ENCODE results near the gene ZFYVE21.

Gene ZFYVE21

DNA sequence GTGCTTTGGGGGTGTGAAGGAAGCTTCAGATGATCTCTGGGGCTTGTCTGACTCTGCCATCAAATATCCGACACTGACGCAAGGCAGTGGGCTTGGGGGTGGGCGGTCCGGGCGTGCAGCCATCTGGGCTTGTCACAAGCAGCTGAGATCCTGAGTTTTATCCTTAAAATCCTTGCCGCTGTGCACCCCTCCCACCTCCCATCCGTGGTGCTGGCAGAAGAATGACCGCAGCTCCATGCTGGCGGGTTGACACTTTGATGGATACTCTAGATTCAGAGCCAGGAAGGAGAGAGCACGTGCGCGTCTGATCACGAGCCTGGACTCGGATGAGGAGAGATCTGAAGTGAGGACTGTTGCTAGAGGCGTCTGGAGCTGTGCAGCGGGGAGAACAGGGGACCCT, 3.0 kb downstream of the ZFYVE21 start:
- TF ChIP-seq GATA3 (IDR thresholded peaks at IDR 0.05; ENCODE audit: low read depth, low read length) (no peak), GATA2 (IDR thresholded peaks at IDR 0.05; ENCODE audit: low read depth, low read length) (no peak)

DNA sequence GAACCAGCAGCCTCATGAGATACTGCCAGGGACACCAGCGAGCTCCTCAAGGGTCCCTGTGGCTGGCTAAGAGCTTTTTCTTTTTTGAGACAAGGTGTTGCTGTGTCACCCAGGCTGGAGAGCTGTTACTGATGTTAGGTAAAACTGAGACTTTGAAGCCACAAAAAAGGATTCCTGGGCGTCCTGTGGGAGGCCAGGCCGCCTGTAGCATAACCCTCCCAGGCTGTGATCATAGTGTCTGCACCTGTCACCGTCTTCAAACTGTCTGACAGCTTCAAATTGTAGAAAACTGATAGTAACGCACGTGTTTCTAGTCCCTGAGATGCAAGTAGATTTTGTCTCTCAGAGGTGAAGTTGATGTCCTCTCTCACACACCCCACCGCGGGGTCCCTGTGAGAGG, 4.1 kb downstream of the ZFYVE21 start:
- no peak for TF ChIP-seq GATA3 (IDR thresholded peaks at IDR 0.05; ENCODE audit: low read depth, low read length)
- TF ChIP-seq GATA2 (IDR thresholded peaks at IDR 0.05; ENCODE audit: low read depth, low read length), result no peak

DNA sequence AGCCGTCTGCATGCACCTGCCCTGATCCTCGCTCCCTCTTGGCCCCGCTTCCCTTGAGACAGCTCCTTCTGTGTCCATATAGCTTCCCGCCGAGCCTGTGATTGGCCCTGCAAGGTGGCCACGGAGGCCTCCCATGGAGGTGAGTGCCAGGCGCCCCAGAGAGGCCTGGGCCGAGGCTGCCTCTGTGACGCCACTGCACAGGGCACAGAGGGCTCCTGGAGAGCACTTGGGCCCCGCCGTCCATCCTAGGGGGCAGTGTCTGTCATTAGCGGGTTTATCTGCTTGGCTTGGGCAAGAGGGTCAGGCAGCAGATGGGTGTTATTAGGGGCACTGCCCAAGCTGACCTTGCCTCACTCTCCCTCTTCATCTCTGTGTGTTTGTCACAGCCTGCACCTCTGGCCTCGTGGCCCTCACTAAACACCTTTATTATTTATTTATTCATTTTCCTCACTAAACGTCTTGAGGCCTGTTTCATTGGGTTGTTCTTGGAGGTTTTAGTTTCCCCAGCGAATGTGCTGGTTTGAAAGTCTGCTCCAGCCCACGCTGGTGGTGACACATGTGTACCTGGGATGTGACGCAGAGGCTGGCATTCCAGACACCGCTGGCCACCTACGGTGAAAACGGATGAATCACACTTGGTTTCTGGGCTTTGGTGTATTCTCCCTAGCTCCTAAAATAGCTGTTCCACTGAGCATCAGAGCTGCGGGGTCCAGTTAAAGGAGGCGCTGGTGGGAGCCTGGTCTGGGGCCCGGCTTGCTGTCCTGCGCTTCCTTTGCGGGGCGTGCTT, 5.9 kb downstream of the ZFYVE21 start:
- TF ChIP-seq GATA2 (IDR thresholded peaks at IDR 0.05; ENCODE audit: low read depth, low read length), result no peak
- no peak for TF ChIP-seq GATA3 (IDR thresholded peaks at IDR 0.05; ENCODE audit: low read depth, low read length)

DNA sequence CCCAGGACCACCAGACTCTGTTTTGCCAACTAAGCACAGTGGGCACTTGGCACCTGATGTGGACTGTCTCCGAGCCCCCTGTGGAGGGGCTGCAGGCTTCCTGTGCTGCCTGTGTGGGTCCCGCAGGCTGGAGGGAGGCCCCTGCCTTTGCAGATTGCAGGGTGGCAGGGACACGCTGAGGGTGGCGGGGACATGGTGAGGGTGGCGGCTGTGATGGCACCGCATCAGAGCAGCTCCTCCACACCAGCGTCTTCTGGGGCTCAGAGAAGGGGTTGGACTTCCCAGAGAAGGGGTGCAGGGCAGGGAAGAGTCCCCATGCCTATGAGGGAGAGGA, 8.1 kb downstream of the ZFYVE21 start:
- no peak for TF ChIP-seq GATA3 (IDR thresholded peaks at IDR 0.05; ENCODE audit: low read depth, low read length)
- TF ChIP-seq GATA2 (IDR thresholded peaks at IDR 0.05; ENCODE audit: low read depth, low read length), result no peak

DNA sequence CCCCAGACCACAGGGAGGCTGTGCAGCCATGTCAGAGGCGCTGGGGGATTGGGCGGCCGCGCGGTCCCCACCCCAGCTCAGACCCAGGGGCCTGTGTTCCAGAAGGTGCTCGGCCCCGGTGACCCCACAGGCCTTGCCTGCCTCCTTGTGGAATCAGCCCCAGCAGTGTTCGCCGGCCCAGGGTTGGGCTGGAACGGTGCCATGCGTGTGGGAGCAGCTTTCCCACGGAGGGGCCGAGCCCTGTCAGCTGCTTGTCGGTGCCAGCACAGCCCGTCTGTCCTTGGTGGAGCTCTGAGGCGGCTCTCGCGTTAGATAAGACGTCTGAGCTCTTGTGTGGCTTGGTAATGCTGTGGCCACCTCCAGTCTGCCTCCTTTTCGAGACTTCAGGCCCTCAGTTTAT, 8.5 kb downstream of the ZFYVE21 start:
- TF ChIP-seq GATA2 (IDR thresholded peaks at IDR 0.05; ENCODE audit: low read depth, low read length) (no peak), GATA3 (IDR thresholded peaks at IDR 0.05; ENCODE audit: low read depth, low read length) (no peak)

DNA sequence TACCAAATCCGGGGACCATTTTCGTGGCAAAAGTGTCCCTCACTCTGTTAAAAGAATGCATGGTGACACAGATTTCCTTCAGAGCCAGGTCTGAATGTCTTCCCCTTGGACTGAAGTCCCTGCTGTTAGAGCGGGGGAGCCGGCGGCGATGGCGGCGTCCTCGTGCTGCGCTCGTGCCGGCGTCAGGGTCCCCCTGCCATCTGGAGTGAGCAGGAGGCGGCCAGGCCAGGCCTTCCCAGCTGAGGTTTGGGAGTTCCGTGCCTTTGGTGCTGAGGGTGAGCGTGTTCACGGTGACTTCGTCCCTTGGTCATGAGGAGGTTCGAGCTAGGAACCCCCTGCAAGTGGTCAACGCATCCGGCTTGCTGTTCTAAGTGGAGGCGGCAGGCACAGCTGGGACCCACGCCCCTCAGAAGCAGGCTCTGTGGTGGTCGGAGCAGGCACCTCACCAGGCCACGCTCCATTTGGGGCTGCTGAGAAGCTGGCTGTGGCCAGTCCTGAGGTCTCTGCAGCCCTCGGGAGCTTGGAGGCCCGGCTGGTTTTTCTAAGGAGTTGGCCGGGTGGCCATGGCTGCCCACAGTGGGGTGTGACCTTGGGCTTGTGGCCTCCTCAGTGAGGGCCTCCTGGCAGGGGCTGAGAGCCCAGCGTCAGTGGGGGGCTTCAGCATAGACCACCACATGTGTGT, 9.5 kb downstream of the ZFYVE21 start:
- TF ChIP-seq GATA3 (IDR thresholded peaks at IDR 0.05; ENCODE audit: low read depth, low read length) (no peak), GATA2 (IDR thresholded peaks at IDR 0.05; ENCODE audit: low read depth, low read length) (no peak)

DNA sequence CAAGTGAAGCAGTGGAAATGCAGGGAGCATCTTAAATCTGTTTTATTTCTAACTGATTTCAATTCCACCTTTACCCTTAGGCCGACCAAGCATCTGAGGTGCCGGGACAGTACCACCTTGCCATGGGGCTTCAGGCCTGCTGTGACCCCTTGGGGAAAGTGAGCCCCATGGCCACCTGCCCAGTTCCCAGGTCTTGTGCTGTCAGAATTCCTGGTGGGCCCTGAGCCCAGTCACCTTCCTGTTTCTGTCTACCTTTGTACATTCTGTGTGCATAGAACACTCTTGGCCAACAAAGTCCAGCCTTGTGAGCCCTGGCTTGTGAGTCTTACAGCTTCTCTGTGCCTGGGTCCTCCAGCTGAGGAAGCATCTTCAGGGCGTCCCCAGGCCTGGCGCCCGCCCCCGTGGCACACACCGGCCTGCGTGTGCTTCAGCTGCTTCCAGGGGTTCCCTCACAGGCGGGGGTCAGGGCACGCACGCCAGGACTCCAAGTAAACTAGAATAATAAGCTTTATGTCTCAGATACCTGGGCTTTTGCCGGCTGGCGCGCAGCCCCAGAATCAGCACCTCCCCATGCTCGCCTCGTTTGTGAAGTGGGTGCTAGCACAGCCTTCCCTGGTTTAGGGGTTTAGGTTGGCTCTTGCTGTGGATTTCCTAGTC, 10.3 kb downstream of the ZFYVE21 start:
- TF ChIP-seq GATA3 (IDR thresholded peaks at IDR 0.05; ENCODE audit: low read depth, low read length), result no peak
- TF ChIP-seq GATA2 (IDR thresholded peaks at IDR 0.05; ENCODE audit: low read depth, low read length), result no peak

DNA sequence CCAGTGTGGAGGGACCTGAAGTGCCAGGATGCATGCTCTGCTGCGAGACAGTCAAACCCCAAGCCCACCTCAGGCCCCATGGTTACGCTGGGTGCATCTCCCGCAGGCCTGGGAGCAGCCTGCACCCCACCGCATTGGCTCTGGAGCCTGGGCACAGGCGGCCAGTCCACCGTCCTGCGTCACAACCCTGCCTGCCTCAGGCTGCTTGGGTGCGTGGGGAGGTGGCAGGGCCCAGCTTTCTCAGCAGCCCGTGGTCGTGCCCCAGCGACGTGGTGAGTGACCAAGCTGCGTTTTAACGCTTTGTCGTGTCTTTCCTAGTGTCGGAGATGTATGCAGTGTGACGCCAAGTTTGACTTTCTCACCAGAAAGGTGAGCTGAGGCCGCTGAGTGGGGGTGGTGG, 10.9 kb downstream of the ZFYVE21 start:
- TF ChIP-seq GATA3 (IDR thresholded peaks at IDR 0.05; ENCODE audit: low read depth, low read length) (no peak), GATA2 (IDR thresholded peaks at IDR 0.05; ENCODE audit: low read depth, low read length) (no peak)

DNA sequence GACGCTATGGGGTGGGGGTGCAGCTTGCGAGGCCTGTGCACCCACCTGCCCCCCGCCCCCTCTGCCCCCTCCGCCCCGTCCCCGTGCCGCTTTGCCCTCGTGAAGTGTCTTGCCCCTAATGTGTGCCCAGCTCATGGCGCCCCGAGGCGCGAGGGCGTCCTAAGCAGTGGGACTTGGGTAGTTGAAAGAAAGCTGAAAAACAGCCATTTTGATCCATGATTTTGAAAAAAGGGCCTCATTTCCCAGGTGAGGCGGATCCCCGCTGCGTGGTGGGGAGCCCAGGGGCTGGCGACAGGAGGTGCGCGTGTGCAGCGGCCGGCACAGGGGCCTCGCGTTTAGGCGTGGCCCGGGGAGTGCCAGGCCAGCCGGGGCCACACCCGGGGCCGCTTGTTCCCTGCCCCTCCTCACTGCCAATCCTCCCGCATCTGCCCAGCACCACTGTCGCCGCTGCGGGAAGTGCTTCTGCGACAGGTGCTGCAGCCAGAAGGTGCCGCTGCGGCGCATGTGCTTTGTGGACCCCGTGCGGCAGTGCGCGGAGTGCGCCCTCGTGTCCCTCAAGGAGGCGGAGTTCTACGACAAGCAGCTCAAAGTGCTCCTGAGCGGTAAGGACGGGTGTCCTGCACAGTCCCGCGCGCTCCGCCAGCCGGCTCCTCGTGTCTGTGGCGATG, 11.8 kb downstream of the ZFYVE21 start:
- TF ChIP-seq GATA2 (IDR thresholded peaks at IDR 0.05; ENCODE audit: low read depth, low read length) (no peak), GATA3 (IDR thresholded peaks at IDR 0.05; ENCODE audit: low read depth, low read length) (no peak)

DNA sequence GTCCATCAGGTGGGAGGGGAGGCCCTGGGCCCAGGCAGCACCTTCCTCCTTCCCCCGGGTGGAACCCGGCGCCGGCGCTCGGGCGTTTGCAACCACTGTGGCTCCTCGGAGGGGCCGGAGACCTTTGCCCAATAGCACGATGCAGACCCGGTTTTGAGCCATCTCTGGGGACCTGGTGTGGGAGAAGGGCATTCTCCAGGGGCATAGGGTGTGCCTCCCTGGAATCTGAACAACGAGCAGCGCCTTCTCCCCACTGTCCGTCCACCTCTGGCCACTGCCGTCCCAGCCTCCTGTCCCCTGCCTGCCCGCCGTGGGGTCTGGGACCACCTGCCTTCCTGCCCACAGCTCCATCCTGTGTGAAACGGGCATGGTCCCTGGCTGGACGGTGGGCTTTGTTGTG, 12.5 kb downstream of the ZFYVE21 start:
- no peak for TF ChIP-seq GATA2 (IDR thresholded peaks at IDR 0.05; ENCODE audit: low read depth, low read length)
- TF ChIP-seq GATA3 (IDR thresholded peaks at IDR 0.05; ENCODE audit: low read depth, low read length), result no peak

DNA sequence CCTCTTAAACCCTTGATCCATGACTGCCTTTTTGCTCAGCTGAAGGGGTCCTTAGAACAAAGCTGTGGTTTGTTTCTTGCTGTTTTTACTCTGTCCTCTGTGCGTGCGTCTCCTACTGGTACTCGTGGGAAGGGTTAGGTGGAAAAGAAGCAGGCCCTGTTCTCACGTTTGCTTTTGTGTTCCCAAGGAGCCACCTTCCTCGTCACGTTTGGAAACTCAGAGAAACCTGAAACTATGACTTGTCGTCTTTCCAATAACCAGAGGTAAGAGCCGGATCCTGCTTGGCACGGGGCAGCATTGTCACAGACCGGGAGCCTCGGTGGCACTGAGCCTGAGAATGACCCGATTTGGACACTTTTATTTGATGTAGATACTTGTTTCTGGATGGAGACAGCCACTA, 13.1 kb downstream of the ZFYVE21 start:
- TF ChIP-seq GATA2 (IDR thresholded peaks at IDR 0.05; ENCODE audit: low read depth, low read length) (no peak), GATA3 (IDR thresholded peaks at IDR 0.05; ENCODE audit: low read depth, low read length) (no peak)

DNA sequence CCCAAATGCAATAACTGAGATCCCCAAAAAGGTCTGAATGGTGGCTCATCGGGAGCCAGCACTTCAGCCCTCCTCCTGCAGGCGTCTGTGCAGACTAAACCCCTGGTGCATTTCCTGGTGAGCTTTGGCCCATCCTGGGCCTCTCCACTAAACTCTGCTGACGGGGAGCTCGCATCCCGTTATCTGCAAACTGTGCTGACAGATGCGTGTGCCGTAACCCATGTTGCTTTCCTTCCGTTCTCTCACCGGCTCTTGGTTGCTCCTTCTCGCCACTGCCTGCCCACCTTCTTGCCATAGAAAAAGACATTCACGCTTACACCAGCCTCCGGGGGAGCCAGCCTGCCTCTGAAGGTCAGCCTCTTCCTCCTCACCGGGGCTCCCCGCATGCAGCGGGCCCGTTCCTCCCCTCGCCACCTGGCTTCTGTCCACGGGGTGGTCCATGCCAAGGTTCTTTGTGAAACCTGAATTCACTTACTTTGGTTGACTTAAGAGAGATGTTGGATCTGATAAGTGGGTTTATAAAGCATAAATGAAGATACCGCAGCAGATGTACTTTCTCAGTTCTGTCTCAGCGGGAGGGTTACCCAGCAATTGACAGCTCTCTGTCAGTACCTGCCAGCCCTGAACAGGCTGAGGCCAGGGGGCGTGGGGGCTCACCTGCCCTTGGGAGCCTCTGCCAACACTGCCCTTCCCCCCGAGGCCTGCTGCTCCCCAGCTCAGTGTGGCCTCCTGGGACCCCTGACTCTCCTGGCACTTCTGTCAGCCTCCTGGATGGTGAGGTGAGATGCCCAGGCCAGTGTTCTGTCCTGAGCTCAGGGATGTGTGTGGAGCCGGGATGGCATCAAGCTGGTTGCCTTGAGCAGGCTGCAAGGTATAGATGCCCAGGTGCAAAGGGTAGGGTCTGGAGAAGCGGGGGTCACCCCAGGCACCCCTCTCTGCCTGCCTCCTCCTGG, 14.2 kb downstream of the ZFYVE21 start:
- TF ChIP-seq GATA3 (IDR thresholded peaks at IDR 0.05; ENCODE audit: low read depth, low read length) (no peak), GATA2 (IDR thresholded peaks at IDR 0.05; ENCODE audit: low read depth, low read length) (no peak)

DNA sequence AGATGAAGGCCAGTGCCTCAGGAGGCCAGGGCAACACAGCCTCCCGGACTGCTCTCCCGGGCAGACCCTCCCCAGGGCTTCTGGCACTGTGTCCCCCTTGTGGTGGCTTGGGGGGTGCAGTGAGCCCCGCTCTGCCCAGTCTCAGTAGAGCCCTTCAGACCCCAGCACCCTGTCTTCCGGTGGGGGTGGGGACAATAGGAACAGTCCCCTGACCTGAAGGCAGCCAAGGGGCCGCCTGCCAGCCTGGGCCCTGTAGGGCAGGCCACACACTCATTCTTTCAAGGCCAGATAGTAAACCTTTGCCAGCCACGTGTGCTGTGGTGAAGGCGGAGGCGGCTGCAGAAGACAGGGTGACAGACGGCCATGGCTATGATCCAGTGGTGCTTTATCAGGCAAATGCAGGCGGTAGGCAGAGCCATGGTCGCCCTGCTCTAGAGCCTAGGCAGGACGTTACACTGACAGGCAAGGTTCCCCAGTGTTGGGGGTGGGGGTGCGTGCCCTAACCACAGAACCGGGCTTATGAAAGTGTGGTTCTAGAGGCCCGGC, 15.0 kb downstream of the ZFYVE21 start:
- no peak for TF ChIP-seq GATA3 (IDR thresholded peaks at IDR 0.05; ENCODE audit: low read depth, low read length)
- TF ChIP-seq GATA2 (IDR thresholded peaks at IDR 0.05; ENCODE audit: low read depth, low read length), result no peak
